Natural killer cell (primary cell): Measurements from ENCODE around the gene DUS1L. TPM values are rescaled to one million over a fixed set of nuclear protein-coding genes. Genes with fewer than 3 reads are reported as not detected.

Experiments used
- ATAC-seq, 3 donors: fragments of 150-1000 bp in 2 of 3; fragments of 200-7000 bp in 1 of 3; cut with Tn5 transposase; 1 replicate in 1 of 3; 2 replicates in 2 of 3; pipeline ENCODE4 v1.10.0; 2021; ENCODE audit warnings: mild to moderate bottlenecking in 2 of 3, moderate library complexity in 2 of 3
- DNase-seq, 2 donors: peaks; one replicate each; pipeline versions ENCODE4 v3.0.0 to v3.0.0-alpha.2; 2013 to 2021; ENCODE audit warnings: mixed read lengths in 1 of 2
- H3K27ac ChIP-seq: one replicate; pipeline ENCODE4 v1.5.1; 2013; ENCODE audit warnings: mild to moderate bottlenecking, low read length
- H3K27me3 ChIP-seq: one replicate; pipeline ENCODE4 v1.6.1; 2013; ENCODE audit warnings: low read length; ENCODE audit not compliant: control insufficient read depth, insufficient read depth
- H3K36me3 ChIP-seq: one replicate; pipeline ENCODE4 v1.6.1; 2013; ENCODE audit warnings: low read length; ENCODE audit not compliant: control insufficient read depth, insufficient read depth
- H3K4me1 ChIP-seq: one replicate; pipeline ENCODE4 v1.6.1; 2013; ENCODE audit warnings: low read length; ENCODE audit not compliant: control insufficient read depth, insufficient read depth
- H3K4me3 ChIP-seq: one replicate; pipeline ENCODE4 v1.5.1; 2013; ENCODE audit warnings: low read length
- H3K9me3 ChIP-seq: one replicate; pipeline ENCODE4 v1.6.1; 2013; ENCODE audit warnings: low read length; ENCODE audit not compliant: control insufficient read depth, insufficient read depth
- H3K27ac Mint-ChIP-seq, 2 donors: one replicate each; pipeline ENCODE4 v1.8.0; 2022; ENCODE audit warnings: mild to moderate bottlenecking in 2 of 2, mixed read lengths in 2 of 2, moderate library complexity in 1 of 2
- H3K27me3 Mint-ChIP-seq, 2 donors: one replicate each; pipeline ENCODE4 v1.8.0; 2022; ENCODE audit warnings: low read depth in 2 of 2, mixed read lengths in 2 of 2
- H3K36me3 Mint-ChIP-seq: one replicate; pipeline ENCODE4 v1.8.0; 2022; ENCODE audit warnings: mixed read lengths
- H3K4me1 Mint-ChIP-seq, 2 donors: one replicate each; pipeline ENCODE4 v1.8.0; 2022; ENCODE audit warnings: mixed read lengths in 2 of 2
- H3K4me3 Mint-ChIP-seq: one replicate; pipeline ENCODE4 v1.8.0; 2022; ENCODE audit warnings: mild to moderate bottlenecking, moderate library complexity, mixed read lengths
- H3K9me3 Mint-ChIP-seq, 2 donors: one replicate each; pipeline ENCODE4 v1.8.0; 2022; ENCODE audit warnings: mixed read lengths in 2 of 2
- CTCF ChIP-seq: fragments of 200-600 bp; IDR thresholded peaks from one replicate; pipeline ENCODE4 v1.8.0; 2022; ENCODE audit warnings: antibody characterized with exemption
- WGBS: methylation state at CpG from one replicate; pipeline ENCODE4 v1.1.7; 2013; ENCODE audit warnings: missing lambda C conversion rate; ENCODE audit not compliant: insufficient coverage; 5-methylcytosine and 5-hydroxymethylcytosine counted together
- intact Hi-C: fragments of 100-400 bp; cut with micrococcal nuclease; formaldehyde crosslinking; loops from one replicate; pipeline ENCODE4 v1.14.2; 2022
- total RNA-seq, 4 donors: library from RNA; stranded (reverse); fragments of 120-200 nt in 1 of 4; gene quantifications; one replicate each; pipeline versions ENCODE4 v1.2.3 to v1.2.4, GENCODE V29; 2013 to 2022

The DUS1L gene
- total RNA-seq, 3 donors from 2014 or later (not counting 1 experiment from before 2014, with no cell fraction given) = 122 to 144 (median 136) TPM

- Mint-ChIP-seq H3K36me3 (no peaks in the 10 kb centered on the region), H3K27me3 (no peaks in the 10 kb centered on the region), H3K4me1 (peaks cover 15 to 25% of the 10 kb centered on the region in 2 donors), H3K4me3 (no peak overlapping the region), H3K27ac (peak overlapping the region in 1 of 2 donors; percentile 22), H3K9me3 (no peaks in the 10 kb centered on the region)
- Histone ChIP-seq H3K4me3 (no peak overlapping the region), H3K27me3 (no peaks in the 10 kb centered on the region), H3K9me3 (no peaks in the 10 kb centered on the region), H3K27ac (no peak overlapping the region), H3K36me3 (no peaks in the 10 kb centered on the region), H3K4me1 (peaks cover 28% of the 10 kb centered on the region)
- TF ChIP-seq CTCF = no peak
- DNase-seq (no peak), ATAC-seq (no peak)
- 88% methylated on average over 14 of the region's 14 CpGs for WGBS
- intact Hi-C loops = no loop called here
These were observed 43.4 kb upstream of the DUS1L start for GRCh38 chr17:82108961-82109475.

- no peak for ATAC-seq
- intact Hi-C loops = no loop called here
- peaks cover 15 to 25% of the 10 kb centered on the region in 2 donors for H3K4me1 Mint-ChIP-seq
These were observed 42.9 kb upstream of the DUS1L start for GRCh38 chr17:82108496-82108945.

GRCh38 chr17:82108038-82108437 lies 42.4 kb upstream of the DUS1L start:
- H3K36me3 Mint-ChIP-seq = no peaks in the 10 kb centered on the region
- H3K4me3 Mint-ChIP-seq = no peak overlapping the region
- WGBS = 96% methylated on average over 14 of the region's 14 CpGs
- ATAC-seq = no peak
- intact Hi-C loops = no loop called here
- H3K9me3 Mint-ChIP-seq = no peaks in the 10 kb centered on the region
- DNase-seq = no peak
- peak overlapping the region in 1 of 2 donors; percentile 22 for H3K27ac Mint-ChIP-seq
- no peaks in the 10 kb centered on the region for H3K9me3 ChIP-seq
- H3K4me1 ChIP-seq = peaks cover 28% of the 10 kb centered on the region
- no peak overlapping the region for H3K27ac ChIP-seq
- peaks cover 15 to 25% of the 10 kb centered on the region in 2 donors for H3K4me1 Mint-ChIP-seq
- no peaks in the 10 kb centered on the region for H3K27me3 Mint-ChIP-seq
- no peak overlapping the region for H3K4me3 ChIP-seq
- H3K27me3 ChIP-seq = no peaks in the 10 kb centered on the region
- no peak for TF ChIP-seq CTCF
- no peaks in the 10 kb centered on the region for H3K36me3 ChIP-seq

More at GRCh38 chr17:82108496-82108945, 42.9 kb upstream of the DUS1L start:
- WGBS = 91% methylated on average over 19 of the region's 19 CpGs
- H3K27me3 Mint-ChIP-seq = no peaks in the 10 kb centered on the region
- H3K4me3 Mint-ChIP-seq = peak overlapping the region; percentile 9
- no peak for TF ChIP-seq CTCF
- no peaks in the 10 kb centered on the region for H3K9me3 ChIP-seq
- H3K4me3 ChIP-seq = no peak overlapping the region
- DNase-seq = no peak
- no peaks in the 10 kb centered on the region for H3K36me3 ChIP-seq
- no peak overlapping the region for H3K27ac ChIP-seq
- H3K27ac Mint-ChIP-seq = peak overlapping the region in 1 of 2 donors; percentile 22
- peaks cover 28% of the 10 kb centered on the region for H3K4me1 ChIP-seq
- H3K36me3 Mint-ChIP-seq = no peaks in the 10 kb centered on the region
- no peaks in the 10 kb centered on the region for H3K27me3 ChIP-seq
- H3K9me3 Mint-ChIP-seq = no peaks in the 10 kb centered on the region

GRCh38 chr17:82107341-82107860 lies 41.8 kb upstream of the DUS1L start:
- Histone ChIP-seq H3K9me3 (no peaks in the 10 kb centered on the region), H3K4me3 (no peak overlapping the region), H3K27ac (peak overlapping the region; percentile 88), H3K4me1 (peaks cover 28% of the 10 kb centered on the region), H3K27me3 (no peaks in the 10 kb centered on the region), H3K36me3 (no peaks in the 10 kb centered on the region)
- no peak for TF ChIP-seq CTCF
- WGBS = 90% methylated on average over 24 of the region's 24 CpGs
- ATAC-seq (no peak), DNase-seq (peak in 1 of 2 donors; percentile 31)
- Mint-ChIP-seq H3K27me3 (no peaks in the 10 kb centered on the region), H3K36me3 (no peaks in the 10 kb centered on the region), H3K4me1 (peaks cover 15 to 25% of the 10 kb centered on the region in 2 donors), H3K9me3 (no peaks in the 10 kb centered on the region), H3K27ac (no peak overlapping the region), H3K4me3 (no peak overlapping the region)
- intact Hi-C loops = no loop called here
